ENCODE measurements around the gene TMEM106C.

GRCh38 chr12:48015129-48015528, 51.7 kb downstream of the TMEM106C start:
- TF ChIP-seq, protein P1, sequence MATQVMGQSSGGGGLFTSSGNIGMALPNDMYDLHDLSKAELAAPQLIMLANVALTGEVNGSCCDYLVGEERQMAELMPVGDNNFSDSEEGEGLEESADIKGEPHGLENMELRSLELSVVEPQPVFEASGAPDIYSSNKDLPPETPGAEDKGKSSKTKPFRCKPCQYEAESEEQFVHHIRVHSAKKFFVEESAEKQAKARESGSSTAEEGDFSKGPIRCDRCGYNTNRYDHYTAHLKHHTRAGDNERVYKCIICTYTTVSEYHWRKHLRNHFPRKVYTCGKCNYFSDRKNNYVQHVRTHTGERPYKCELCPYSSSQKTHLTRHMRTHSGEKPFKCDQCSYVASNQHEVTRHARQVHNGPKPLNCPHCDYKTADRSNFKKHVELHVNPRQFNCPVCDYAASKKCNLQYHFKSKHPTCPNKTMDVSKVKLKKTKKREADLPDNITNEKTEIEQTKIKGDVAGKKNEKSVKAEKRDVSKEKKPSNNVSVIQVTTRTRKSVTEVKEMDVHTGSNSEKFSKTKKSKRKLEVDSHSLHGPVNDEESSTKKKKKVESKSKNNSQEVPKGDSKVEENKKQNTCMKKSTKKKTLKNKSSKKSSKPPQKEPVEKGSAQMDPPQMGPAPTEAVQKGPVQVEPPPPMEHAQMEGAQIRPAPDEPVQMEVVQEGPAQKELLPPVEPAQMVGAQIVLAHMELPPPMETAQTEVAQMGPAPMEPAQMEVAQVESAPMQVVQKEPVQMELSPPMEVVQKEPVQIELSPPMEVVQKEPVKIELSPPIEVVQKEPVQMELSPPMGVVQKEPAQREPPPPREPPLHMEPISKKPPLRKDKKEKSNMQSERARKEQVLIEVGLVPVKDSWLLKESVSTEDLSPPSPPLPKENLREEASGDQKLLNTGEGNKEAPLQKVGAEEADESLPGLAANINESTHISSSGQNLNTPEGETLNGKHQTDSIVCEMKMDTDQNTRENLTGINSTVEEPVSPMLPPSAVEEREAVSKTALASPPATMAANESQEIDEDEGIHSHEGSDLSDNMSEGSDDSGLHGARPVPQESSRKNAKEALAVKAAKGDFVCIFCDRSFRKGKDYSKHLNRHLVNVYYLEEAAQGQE (IDR thresholded peaks at IDR 0.05; ENCODE audit: low read depth, low read length): no peak
- TF ChIP-seq, protein P2, sequence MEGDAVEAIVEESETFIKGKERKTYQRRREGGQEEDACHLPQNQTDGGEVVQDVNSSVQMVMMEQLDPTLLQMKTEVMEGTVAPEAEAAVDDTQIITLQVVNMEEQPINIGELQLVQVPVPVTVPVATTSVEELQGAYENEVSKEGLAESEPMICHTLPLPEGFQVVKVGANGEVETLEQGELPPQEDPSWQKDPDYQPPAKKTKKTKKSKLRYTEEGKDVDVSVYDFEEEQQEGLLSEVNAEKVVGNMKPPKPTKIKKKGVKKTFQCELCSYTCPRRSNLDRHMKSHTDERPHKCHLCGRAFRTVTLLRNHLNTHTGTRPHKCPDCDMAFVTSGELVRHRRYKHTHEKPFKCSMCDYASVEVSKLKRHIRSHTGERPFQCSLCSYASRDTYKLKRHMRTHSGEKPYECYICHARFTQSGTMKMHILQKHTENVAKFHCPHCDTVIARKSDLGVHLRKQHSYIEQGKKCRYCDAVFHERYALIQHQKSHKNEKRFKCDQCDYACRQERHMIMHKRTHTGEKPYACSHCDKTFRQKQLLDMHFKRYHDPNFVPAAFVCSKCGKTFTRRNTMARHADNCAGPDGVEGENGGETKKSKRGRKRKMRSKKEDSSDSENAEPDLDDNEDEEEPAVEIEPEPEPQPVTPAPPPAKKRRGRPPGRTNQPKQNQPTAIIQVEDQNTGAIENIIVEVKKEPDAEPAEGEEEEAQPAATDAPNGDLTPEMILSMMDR (IDR thresholded peaks at IDR 0.05 in 2 of 3, conservative IDR thresholded peaks at IDR 0.05 in 1 of 3; ENCODE audit: control insufficient read depth in 2 of 3, extremely low read depth in 1 of 3, insufficient read depth in 1 of 3, low read depth in 3 of 3, low read length in 3 of 3): no peak
- TF ChIP-seq, protein P3, sequence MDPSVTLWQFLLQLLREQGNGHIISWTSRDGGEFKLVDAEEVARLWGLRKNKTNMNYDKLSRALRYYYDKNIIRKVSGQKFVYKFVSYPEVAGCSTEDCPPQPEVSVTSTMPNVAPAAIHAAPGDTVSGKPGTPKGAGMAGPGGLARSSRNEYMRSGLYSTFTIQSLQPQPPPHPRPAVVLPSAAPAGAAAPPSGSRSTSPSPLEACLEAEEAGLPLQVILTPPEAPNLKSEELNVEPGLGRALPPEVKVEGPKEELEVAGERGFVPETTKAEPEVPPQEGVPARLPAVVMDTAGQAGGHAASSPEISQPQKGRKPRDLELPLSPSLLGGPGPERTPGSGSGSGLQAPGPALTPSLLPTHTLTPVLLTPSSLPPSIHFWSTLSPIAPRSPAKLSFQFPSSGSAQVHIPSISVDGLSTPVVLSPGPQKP (IDR thresholded peaks at IDR 0.05; ENCODE audit: low read depth, low read length): no peak

All from GM12878 (cell line).